ENCODE data around the gene NSMCE1. TPM values are rescaled to one million over a fixed set of nuclear protein-coding genes. Genes with fewer than 3 reads are reported as not detected.
"Not testable (repeated sequence)": the region's sequence is repeated elsewhere in the genome, so short reads cannot be mapped to it uniquely, and the experiment has no call there.

Gene NSMCE1
- total RNA-seq, 1 experiment from 2014 or later, result 19.3 TPM

- Histone ChIP-seq H2BK20ac (ENCODE audit: low read depth, low read length, poor library complexity, severe bottlenecking) (no peak overlapping the region), H3K9ac (ENCODE audit: extremely low read depth, insufficient read length, low read length) (no peak overlapping the region), H3K56ac (ENCODE audit: insufficient read length, low read depth, low read length) (no peak overlapping the region), H3K14ac (ENCODE audit: insufficient read depth, low read length) (no peak overlapping the region), H3K79me1 (ENCODE audit: insufficient read depth, low read depth, low read length, poor library complexity, severe bottlenecking) (no peaks in the 10 kb centered on the region), H4K20me1 (ENCODE audit: control insufficient read depth, insufficient read depth, insufficient read length) (no peaks in the 10 kb centered on the region), H4K91ac (ENCODE audit: insufficient read length, low read depth, low read length) (no peak overlapping the region), H4K5ac (ENCODE audit: insufficient read length, low read depth, low read length) (no peak overlapping the region), H2BK12ac (ENCODE audit: insufficient read length, low read depth, low read length) (no peak overlapping the region), H2BK5ac (ENCODE audit: insufficient read length, low read length) (no peak overlapping the region), H2AFZ (ENCODE audit: low read length) (no peak overlapping the region), H3T11ph (ENCODE audit: low read length) (no peak overlapping the region), H3K27me3 (ENCODE audit: insufficient read depth, low read length) (no peaks in the 10 kb centered on the region), H4K8ac (replicated peaks; ENCODE audit: insufficient read length, low read depth, low read length) (no peak overlapping the region), H2BK120ac (ENCODE audit: low read depth, low read length, poor library complexity, severe bottlenecking) (no peak overlapping the region), H2BK15ac (ENCODE audit: low read depth, low read length) (no peak overlapping the region), H3K4ac (ENCODE audit: low read depth, low read length) (no peak overlapping the region), H3K23me2 (ENCODE audit: insufficient read length, low read depth, low read length, poor library complexity, severe bottlenecking) (no peaks in the 10 kb centered on the region), H2AK5ac (ENCODE audit: insufficient read length, low read length) (no peak overlapping the region), H3K27ac (ENCODE audit: insufficient read length, low read depth, low read length) (no peak overlapping the region), H3K79me2 (ENCODE audit: insufficient read depth, low read length) (no peaks in the 10 kb centered on the region), H3K9me3 (ENCODE audit: control insufficient read depth, low read depth, low read length) (no peaks in the 10 kb centered on the region), H3K4me2 (ENCODE audit: insufficient read depth, insufficient read length, low read length) (no peak overlapping the region), H3K4me1 (ENCODE audit: insufficient read depth, low read length) (no peaks in the 10 kb centered on the region; the same call in 1 of the 2 replicates), H3K23ac (ENCODE audit: insufficient read length, low read depth, low read length) (no peak overlapping the region), H3K18ac (ENCODE audit: insufficient read length, low read depth, low read length) (no peak overlapping the region)
- no peak for DNase-seq
- Mint-ChIP-seq H3K9me3 (peaks cover 3% of the 10 kb centered on the region in 2 experiments; a peak in 2 of 5 replicates), H3K36me3 (ENCODE audit: insufficient read depth in 1 of 3, low read depth in 3 of 3) (peaks cover 2 to 4% (median 3%) of the 10 kb centered on the region in 3 experiments; a peak in 3 of 7 replicates), H3K4me3 (no peak overlapping the region), H3K4me1 (peaks cover 7% of the 10 kb centered on the region in 2 experiments), H3K27me3 (ENCODE audit: low read depth) (no peaks in the 10 kb centered on the region; the same call in 1 of the 2 replicates), H3K27ac (no peak overlapping the region)
- no peak for TF ChIP-seq CTCF (conservative IDR thresholded peaks at IDR 0.05)
- WGBS (ENCODE audit: extremely low coverage, insufficient read length, low lambda C conversion rate), result no CpG with 5 or more reads among the region's 4 CpGs
Observed at GRCh38 chr16:27273330-27273669, 4.7 kb upstream of the NSMCE1 start.

DNA sequence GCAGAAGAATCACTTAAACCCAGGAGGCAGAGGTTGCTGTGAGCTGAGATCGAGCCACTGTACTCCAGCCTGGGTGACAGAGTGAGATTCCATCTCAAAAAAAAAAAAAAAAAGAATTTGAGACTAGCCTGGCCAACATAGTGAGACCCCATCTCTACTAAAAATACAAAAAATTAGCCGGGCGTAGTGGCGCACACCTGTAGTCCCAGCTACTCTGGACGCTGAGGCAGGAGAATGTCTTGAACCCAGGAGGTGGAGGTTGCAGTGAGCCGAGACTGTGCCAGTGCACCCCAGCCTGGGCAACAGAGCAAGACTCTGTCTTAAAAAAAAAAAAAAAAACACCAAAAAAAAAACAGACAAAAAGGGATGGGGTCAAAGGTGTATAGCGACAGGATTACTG lies 4.1 kb upstream of the NSMCE1 start:
- not testable (repeated sequence) for H3K9ac ChIP-seq (ENCODE audit: extremely low read depth, insufficient read length, low read length); H3K4ac ChIP-seq (ENCODE audit: low read depth, low read length); H3K4me3 Mint-ChIP-seq; H2AK5ac ChIP-seq (ENCODE audit: insufficient read length, low read length); H3K18ac ChIP-seq (ENCODE audit: insufficient read length, low read depth, low read length); H3T11ph ChIP-seq (ENCODE audit: low read length); H3K56ac ChIP-seq (ENCODE audit: insufficient read length, low read depth, low read length); H3K23me2 ChIP-seq (ENCODE audit: insufficient read length, low read depth, low read length, poor library complexity, severe bottlenecking); H3K79me1 ChIP-seq (ENCODE audit: insufficient read depth, low read depth, low read length, poor library complexity, severe bottlenecking); H4K20me1 ChIP-seq (ENCODE audit: control insufficient read depth, insufficient read depth, insufficient read length); H3K27ac Mint-ChIP-seq; H2BK5ac ChIP-seq (ENCODE audit: insufficient read length, low read length); H4K5ac ChIP-seq (ENCODE audit: insufficient read length, low read depth, low read length); H3K9me3 Mint-ChIP-seq; H3K27ac ChIP-seq (ENCODE audit: insufficient read length, low read depth, low read length); H2BK12ac ChIP-seq (ENCODE audit: insufficient read length, low read depth, low read length); H3K27me3 ChIP-seq (ENCODE audit: insufficient read depth, low read length); H2BK15ac ChIP-seq (ENCODE audit: low read depth, low read length); H3K14ac ChIP-seq (ENCODE audit: insufficient read depth, low read length); DNase-seq; H3K27me3 Mint-ChIP-seq (ENCODE audit: low read depth); H2BK120ac ChIP-seq (ENCODE audit: low read depth, low read length, poor library complexity, severe bottlenecking); H3K4me1 Mint-ChIP-seq; H3K79me2 ChIP-seq (ENCODE audit: insufficient read depth, low read length); H4K8ac ChIP-seq (replicated peaks; ENCODE audit: insufficient read length, low read depth, low read length); H3K4me2 ChIP-seq (ENCODE audit: insufficient read depth, insufficient read length, low read length); H3K9me3 ChIP-seq (ENCODE audit: control insufficient read depth, low read depth, low read length); H2AFZ ChIP-seq (ENCODE audit: low read length); H3K23ac ChIP-seq (ENCODE audit: insufficient read length, low read depth, low read length); H4K91ac ChIP-seq (ENCODE audit: insufficient read length, low read depth, low read length); H3K36me3 Mint-ChIP-seq (ENCODE audit: insufficient read depth in 1 of 3, low read depth in 3 of 3); H2BK20ac ChIP-seq (ENCODE audit: low read depth, low read length, poor library complexity, severe bottlenecking); H3K4me1 ChIP-seq (ENCODE audit: insufficient read depth, low read length)
- no CpG with 5 or more reads among the region's 7 CpGs for WGBS (ENCODE audit: extremely low coverage, insufficient read length, low lambda C conversion rate)

All from H9 (cell line).